GM12801 (cell line): ENCODE data around the gene IL33.

Experiments used
- CTCF ChIP-seq: IDR thresholded peaks from one replicate; pipeline ENCODE4 v1.5.1; 2011; ENCODE audit warnings: control low read depth; ENCODE audit not compliant: insufficient read length; ENCODE audit errors: extremely low read depth

IL33 gene

GRCh38 chr9:6187272-6187671 lies 28.3 kb upstream of the IL33 start:
- no peak for TF ChIP-seq CTCF

DNA sequence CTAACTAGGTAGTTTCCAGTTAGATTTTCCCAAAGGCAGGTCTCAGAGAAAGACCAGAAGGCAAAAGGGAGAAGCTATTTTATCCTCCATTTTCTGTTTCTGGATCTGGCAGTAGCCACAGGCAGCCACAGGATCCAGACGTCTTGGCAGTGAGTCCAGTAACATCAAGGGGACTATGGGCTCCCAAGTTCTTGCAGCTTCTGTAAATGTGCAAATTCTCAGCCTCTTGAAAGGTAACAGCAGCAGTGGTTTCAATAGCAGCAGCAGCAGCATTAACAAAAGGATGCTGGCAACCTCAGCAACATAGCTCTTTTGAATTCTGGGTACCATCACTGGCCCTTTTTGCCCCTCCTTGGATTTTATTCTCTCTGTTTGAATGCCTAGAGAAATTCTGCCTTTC lies 27.1 kb upstream of the IL33 start:
- no peak for TF ChIP-seq CTCF

DNA sequence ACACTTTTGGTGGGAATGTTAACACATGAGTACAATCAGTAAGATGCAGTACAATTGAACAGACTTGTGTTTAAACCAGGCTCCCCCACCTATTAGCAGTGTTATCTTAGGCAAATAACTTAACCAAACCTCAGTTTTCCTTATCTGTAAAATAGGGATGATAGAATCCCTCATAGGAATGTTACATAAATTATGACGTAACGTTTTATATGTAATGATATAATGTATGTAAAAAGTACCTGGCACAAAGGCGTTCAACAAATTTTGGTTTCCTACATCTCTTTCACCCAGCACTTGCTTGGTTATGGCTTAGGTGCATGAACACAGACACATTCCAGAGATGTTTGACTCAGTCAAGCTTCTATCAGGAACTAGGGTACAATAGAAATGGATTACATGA lies 26.7 kb upstream of the IL33 start:
- TF ChIP-seq CTCF: no peak

- TF ChIP-seq CTCF: no peak
These were observed 20.7 kb upstream of the IL33 start for GRCh38 chr9:6194934-6195333.

GRCh38 chr9:6195714-6196360 lies 19.8 kb upstream of the IL33 start:
- TF ChIP-seq CTCF: no peak

- no peak for TF ChIP-seq CTCF
These were observed 18.3 kb upstream of the IL33 start for GRCh38 chr9:6197330-6197729.

- no peak for TF ChIP-seq CTCF
These were observed 17.4 kb upstream of the IL33 start for GRCh38 chr9:6198251-6198650.

GRCh38 chr9:6199596-6199995 lies 16.0 kb upstream of the IL33 start:
- no peak for TF ChIP-seq CTCF
